ENCODE results near the gene PALD1.

Gene PALD1

DNA sequence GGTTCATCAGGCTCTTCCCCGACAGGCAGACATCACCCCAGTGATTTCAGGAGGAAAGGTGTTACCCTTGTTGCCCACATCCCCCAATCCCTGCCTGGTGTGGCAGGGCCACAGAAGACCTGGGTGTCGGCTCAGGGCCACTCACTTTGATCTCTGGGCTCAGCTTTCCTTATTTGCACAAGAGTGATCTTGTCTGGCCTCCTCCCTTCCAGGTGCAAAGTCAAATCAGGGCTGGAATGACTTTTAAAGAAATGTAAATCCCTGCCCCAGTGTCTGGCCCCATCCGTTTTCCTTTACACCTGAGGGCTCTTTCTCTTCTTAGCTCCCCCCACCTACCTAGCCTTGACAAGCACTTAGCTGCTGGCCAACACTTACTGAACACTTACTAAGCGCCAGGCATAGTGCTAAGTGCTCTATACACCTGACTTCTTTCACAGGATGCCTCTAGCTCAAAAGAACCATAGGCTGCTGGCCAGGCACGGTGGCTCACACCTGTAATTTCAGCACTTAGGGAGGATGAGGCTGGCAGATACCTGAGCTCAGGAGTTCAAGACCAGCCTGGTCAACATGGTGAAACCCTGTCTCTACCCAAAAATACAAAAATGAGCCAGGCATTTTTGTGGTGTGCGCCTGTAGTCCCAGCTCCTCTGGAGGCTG, 36.1 kb upstream of the PALD1 start:
- in situ Hi-C loops (cut with HindIII; ENCODE audit: low sequenced_read_pairs), result no loop called here
- TF ChIP-seq, protein P1, sequence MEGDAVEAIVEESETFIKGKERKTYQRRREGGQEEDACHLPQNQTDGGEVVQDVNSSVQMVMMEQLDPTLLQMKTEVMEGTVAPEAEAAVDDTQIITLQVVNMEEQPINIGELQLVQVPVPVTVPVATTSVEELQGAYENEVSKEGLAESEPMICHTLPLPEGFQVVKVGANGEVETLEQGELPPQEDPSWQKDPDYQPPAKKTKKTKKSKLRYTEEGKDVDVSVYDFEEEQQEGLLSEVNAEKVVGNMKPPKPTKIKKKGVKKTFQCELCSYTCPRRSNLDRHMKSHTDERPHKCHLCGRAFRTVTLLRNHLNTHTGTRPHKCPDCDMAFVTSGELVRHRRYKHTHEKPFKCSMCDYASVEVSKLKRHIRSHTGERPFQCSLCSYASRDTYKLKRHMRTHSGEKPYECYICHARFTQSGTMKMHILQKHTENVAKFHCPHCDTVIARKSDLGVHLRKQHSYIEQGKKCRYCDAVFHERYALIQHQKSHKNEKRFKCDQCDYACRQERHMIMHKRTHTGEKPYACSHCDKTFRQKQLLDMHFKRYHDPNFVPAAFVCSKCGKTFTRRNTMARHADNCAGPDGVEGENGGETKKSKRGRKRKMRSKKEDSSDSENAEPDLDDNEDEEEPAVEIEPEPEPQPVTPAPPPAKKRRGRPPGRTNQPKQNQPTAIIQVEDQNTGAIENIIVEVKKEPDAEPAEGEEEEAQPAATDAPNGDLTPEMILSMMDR (IDR thresholded peaks at IDR 0.05; ENCODE audit: low read depth, low read length), result no peak
- DNase-seq (ENCODE audit: low read depth, low spot score), result no peak
- no peak overlapping the region for H3K4me3 ChIP-seq (ENCODE audit: low read depth, low read length)

DNA sequence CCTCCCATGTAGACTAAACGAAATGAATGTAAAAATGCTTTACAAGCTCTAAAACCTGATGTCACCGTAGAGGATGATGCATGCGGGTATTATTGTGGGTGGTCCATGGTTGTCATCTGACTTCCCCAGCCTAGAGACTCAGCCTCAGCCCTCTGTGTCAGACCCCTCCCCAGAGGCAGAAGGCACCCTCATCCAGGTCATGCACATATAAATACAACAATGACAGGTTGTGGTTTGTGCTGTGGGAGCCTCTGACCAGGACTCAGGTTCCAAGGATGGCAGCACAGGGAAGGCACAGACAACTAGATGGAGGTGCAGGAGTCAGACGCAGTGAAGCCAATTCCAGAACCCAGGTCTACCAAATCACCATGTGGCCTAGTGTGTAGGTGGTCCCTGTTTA, 33.8 kb upstream of the PALD1 start:
- in situ Hi-C loops (cut with HindIII; ENCODE audit: low sequenced_read_pairs), result no loop called here
- H3K4me3 ChIP-seq (ENCODE audit: low read depth, low read length), result no peak overlapping the region
- TF ChIP-seq, protein P1 (IDR thresholded peaks at IDR 0.05; ENCODE audit: low read depth, low read length), result no peak
- no peak for DNase-seq (ENCODE audit: low read depth, low spot score)

DNA sequence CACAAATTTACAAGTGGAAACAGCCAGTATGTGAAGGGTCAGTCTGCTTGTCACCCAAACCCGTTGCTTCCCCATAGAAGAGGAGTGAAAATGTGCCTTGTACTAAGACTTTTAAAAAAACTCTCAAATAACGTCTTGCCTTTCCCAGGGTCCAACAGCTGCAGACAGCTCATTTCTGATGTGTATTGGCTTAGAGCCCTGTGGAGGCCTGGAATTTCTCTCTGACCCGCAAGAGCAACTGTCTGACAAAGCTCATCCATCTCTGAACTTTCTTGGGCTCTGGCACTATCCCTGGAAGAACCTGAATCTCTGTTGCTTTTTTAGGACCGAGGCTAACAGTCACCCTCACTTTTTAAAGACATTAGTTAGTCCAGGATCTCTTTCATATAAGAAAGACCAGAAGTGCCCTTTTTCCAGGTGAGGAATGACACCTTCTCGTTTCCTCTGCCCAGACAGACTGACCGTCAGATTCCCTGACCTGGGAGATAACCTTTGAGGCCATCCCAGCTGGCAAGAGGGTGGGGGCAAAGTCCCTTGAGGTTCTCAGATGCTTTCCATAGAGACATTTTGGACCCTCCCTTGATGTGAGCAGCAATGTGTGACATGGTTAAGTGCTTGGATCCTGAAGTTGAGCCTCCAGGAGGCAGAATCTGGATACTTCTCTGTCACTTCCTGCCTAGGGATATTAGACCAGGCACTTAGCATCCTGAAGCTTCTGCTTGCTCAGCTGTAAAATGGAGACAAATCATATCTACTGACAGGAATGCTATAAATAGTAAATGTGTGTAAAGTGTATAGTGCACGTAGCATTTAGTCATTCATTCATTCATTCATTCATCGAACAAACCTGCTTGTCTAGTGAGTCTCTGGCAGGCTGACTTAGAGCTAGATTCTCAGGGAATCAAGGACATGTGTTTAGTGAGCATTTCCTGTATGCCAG, 32.6 kb upstream of the PALD1 start:
- TF ChIP-seq, protein P1 (IDR thresholded peaks at IDR 0.05; ENCODE audit: low read depth, low read length), result no peak
- H3K4me3 ChIP-seq (ENCODE audit: low read depth, low read length), result no peak overlapping the region
- peak; percentile 49 for DNase-seq (ENCODE audit: low read depth, low spot score)
- in situ Hi-C loops (cut with HindIII; ENCODE audit: low sequenced_read_pairs), result no loop called here

DNA sequence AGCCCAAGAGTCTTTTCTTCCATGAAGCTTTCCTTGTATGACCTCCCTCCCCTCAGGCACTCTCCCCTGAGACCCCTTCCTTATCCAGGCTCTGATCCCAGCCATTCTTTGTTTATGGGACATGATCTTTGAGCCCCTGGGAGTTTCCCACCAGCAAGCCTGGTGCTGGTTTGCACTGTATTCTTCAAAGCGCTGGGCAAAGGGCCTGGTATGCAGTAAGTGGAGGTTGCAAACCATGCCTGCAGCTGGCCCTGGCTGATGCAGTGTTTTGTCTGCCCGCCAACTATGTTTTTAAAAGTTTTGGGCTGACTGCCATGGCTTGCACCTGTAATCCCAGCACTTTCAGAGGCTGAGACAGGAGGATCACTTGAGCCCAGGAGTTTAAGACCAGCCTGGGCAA, 30.3 kb upstream of the PALD1 start:
- in situ Hi-C loops (cut with HindIII; ENCODE audit: low sequenced_read_pairs), result no loop called here
- no peak for DNase-seq (ENCODE audit: low read depth, low spot score)
- H3K4me3 ChIP-seq (ENCODE audit: low read depth, low read length), result no peak overlapping the region
- TF ChIP-seq, protein P1 (IDR thresholded peaks at IDR 0.05; ENCODE audit: low read depth, low read length), result no peak

DNA sequence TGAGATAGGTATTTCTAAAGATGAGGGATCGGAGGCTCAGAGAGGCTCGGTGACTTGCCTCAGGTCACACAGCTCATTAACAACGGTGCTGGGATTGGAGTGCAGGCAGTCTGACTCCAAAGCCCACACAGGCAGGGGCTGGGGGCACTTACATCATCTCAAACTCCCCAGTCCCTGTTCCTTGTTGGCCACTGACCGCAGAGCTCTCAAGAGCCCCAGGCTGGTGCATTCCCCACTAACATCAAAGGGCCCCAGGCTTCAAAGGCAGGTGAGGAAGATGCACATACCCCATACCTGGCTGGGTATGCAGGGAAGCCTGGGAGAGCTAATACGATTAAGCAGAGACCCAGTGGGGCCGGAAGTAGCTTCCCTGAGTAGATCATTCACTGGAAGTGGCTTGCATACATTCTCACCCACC, 23.3 kb upstream of the PALD1 start:
- no peak overlapping the region for H3K4me3 ChIP-seq (ENCODE audit: low read depth, low read length)
- in situ Hi-C loops (cut with HindIII; ENCODE audit: low sequenced_read_pairs), result no loop called here
- TF ChIP-seq, protein P1 (IDR thresholded peaks at IDR 0.05; ENCODE audit: low read depth, low read length), result no peak
- DNase-seq (ENCODE audit: low read depth, low spot score), result no peak

DNA sequence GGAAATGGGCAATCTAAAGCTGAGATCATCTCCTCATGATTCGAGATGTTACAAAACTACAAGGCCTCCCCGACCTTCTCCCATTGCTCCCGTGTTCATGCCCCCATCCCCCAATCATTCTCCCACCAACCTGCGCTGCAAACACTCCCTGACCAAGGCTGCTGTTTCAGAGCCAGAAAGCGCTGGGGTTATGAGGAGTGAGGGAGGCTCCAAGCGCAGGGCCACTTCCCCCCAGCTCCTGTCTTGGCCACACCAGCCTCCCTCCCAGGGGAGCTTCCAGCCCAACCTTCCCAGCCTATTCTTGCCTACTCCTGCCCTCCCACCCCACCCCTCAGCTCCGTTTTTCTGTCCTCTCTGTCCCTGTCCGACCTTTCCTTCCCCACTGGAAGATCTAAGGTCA, 22.4 kb upstream of the PALD1 start:
- in situ Hi-C loops (cut with HindIII; ENCODE audit: low sequenced_read_pairs), result no loop called here
- no peak for DNase-seq (ENCODE audit: low read depth, low spot score)
- H3K4me3 ChIP-seq (ENCODE audit: low read depth, low read length), result no peak overlapping the region
- TF ChIP-seq, protein P1 (IDR thresholded peaks at IDR 0.05; ENCODE audit: low read depth, low read length), result no peak
